Measurements from ENCODE around the gene NWD2. TPM values are rescaled to one million over a fixed set of nuclear protein-coding genes. Genes with fewer than 3 reads are reported as not detected.

NWD2 gene
- total RNA-seq, 1 experiment from 2014 or later: not detected

DNA sequence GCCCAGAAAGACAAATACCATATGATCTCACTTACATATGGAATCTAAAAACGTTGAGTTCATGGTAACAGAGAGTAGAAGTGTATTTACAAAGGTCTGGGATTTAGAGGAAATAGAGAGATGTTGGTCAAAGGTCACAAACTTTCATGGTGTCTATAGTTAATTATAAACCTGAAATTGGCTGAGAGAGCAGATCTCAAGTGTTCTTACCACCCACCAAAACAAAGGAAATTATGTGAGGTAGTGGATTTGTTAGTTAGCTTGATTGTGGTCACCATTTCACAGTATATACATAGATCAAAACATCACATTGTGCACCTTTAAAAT, 186.8 kb downstream of the NWD2 start:
- no peaks in the 10 kb centered on the region for H3K36me3 Mint-ChIP-seq (ENCODE audit: insufficient read depth in 1 of 3, low read depth in 3 of 3)
- Histone ChIP-seq H3K4me1 (ENCODE audit: insufficient read depth, low read length) (no peaks in the 10 kb centered on the region), H2BK20ac (ENCODE audit: low read depth, low read length, poor library complexity, severe bottlenecking) (no peak overlapping the region), H3K56ac (ENCODE audit: insufficient read length, low read depth, low read length) (no peak overlapping the region), H4K5ac (ENCODE audit: insufficient read length, low read depth, low read length) (no peak overlapping the region), H2AK5ac (ENCODE audit: insufficient read length, low read length) (no peak overlapping the region), H3K79me1 (ENCODE audit: insufficient read depth, low read depth, low read length, poor library complexity, severe bottlenecking) (no peaks in the 10 kb centered on the region), H3K4ac (ENCODE audit: low read depth, low read length) (no peak overlapping the region), H2BK120ac (ENCODE audit: low read depth, low read length, poor library complexity, severe bottlenecking) (no peak overlapping the region), H2BK5ac (ENCODE audit: insufficient read length, low read length) (no peak overlapping the region), H4K91ac (ENCODE audit: insufficient read length, low read depth, low read length) (no peak overlapping the region), H3K27me3 (ENCODE audit: insufficient read depth, low read length) (no peaks in the 10 kb centered on the region), H3K27ac (ENCODE audit: insufficient read length, low read depth, low read length) (no peak overlapping the region), H3K4me2 (ENCODE audit: insufficient read depth, insufficient read length, low read length) (no peak overlapping the region), H3K9me3 (ENCODE audit: control insufficient read depth, low read depth, low read length) (no peaks in the 10 kb centered on the region), H2AFZ (ENCODE audit: low read length) (no peak overlapping the region), H2BK15ac (ENCODE audit: low read depth, low read length) (no peak overlapping the region), H3K23ac (ENCODE audit: insufficient read length, low read depth, low read length) (no peak overlapping the region), H2BK12ac (ENCODE audit: insufficient read length, low read depth, low read length) (no peak overlapping the region), H4K8ac (replicated peaks; ENCODE audit: insufficient read length, low read depth, low read length) (no peak overlapping the region), H4K20me1 (ENCODE audit: control insufficient read depth, insufficient read depth, insufficient read length) (no peaks in the 10 kb centered on the region), H3K14ac (ENCODE audit: insufficient read depth, low read length) (no peak overlapping the region), H3K23me2 (ENCODE audit: insufficient read length, low read depth, low read length, poor library complexity, severe bottlenecking) (no peaks in the 10 kb centered on the region), H3T11ph (ENCODE audit: low read length) (no peak overlapping the region), H3K9ac (ENCODE audit: extremely low read depth, insufficient read length, low read length) (no peak overlapping the region), H3K18ac (ENCODE audit: insufficient read length, low read depth, low read length) (no peak overlapping the region), H3K79me2 (ENCODE audit: insufficient read depth, low read length) (no peaks in the 10 kb centered on the region)
- WGBS (ENCODE audit: extremely low coverage, insufficient read length, low lambda C conversion rate): no CpG with 5 or more reads among the region's 1 CpG
- H3K27ac Mint-ChIP-seq: no peak overlapping the region
- no peaks in the 10 kb centered on the region for H3K9me3 Mint-ChIP-seq
- H3K27me3 Mint-ChIP-seq (ENCODE audit: low read depth): no peaks in the 10 kb centered on the region
- H3K4me1 Mint-ChIP-seq: peaks cover 5 to 11% of the 10 kb centered on the region in 2 experiments
- TF ChIP-seq, protein P1, sequence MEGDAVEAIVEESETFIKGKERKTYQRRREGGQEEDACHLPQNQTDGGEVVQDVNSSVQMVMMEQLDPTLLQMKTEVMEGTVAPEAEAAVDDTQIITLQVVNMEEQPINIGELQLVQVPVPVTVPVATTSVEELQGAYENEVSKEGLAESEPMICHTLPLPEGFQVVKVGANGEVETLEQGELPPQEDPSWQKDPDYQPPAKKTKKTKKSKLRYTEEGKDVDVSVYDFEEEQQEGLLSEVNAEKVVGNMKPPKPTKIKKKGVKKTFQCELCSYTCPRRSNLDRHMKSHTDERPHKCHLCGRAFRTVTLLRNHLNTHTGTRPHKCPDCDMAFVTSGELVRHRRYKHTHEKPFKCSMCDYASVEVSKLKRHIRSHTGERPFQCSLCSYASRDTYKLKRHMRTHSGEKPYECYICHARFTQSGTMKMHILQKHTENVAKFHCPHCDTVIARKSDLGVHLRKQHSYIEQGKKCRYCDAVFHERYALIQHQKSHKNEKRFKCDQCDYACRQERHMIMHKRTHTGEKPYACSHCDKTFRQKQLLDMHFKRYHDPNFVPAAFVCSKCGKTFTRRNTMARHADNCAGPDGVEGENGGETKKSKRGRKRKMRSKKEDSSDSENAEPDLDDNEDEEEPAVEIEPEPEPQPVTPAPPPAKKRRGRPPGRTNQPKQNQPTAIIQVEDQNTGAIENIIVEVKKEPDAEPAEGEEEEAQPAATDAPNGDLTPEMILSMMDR (conservative IDR thresholded peaks at IDR 0.05): no peak
- no peak for DNase-seq
- no peak overlapping the region for H3K4me3 Mint-ChIP-seq

All from H9 (cell line).